Measurements from ENCODE around the gene DPP6. TPM values are rescaled to one million over a fixed set of nuclear protein-coding genes. Genes with fewer than 3 reads are reported as not detected.

DPP6 gene
- total and polyA plus RNA-seq, 2 donors (not counting 1 experiment from before 2014, with no cell fraction given): not detected

- ATAC-seq (ENCODE audit: low read depth) (no peak), DNase-seq (no peak)
- H3K4me3 Mint-ChIP-seq: no peak overlapping the region
- POLR2A ChIA-PET: no interaction called here
- H2AFZ ChIP-seq (ENCODE audit: insufficient read depth, low read depth, low read length, poor library complexity, severe bottlenecking): no peak overlapping the region
- H3K4me1 ChIP-seq (ENCODE audit: control insufficient read depth in 2 of 2, insufficient read depth in 2 of 2, low read length in 2 of 2): no peaks in the 10 kb centered on the region
- 93% methylated on average over 3 of the region's 3 CpGs for WGBS (ENCODE audit: insufficient coverage)
- H3K27me3 ChIP-seq (replicated peaks in 1 of 4; ENCODE audit: control extremely low read depth in 1 of 4, control insufficient read depth in 3 of 4, insufficient read depth in 4 of 4, low read length in 3 of 4): no peaks in the 10 kb centered on the region
- CTCF ChIA-PET: no interaction called here
- intact Hi-C loops (cut with micrococcal nuclease): no loop called here
- H3K79me2 ChIP-seq (ENCODE audit: control insufficient read depth, insufficient read depth, low read length): no peaks in the 10 kb centered on the region
- no peak overlapping the region for H3K27ac Mint-ChIP-seq
- TF ChIP-seq EZH2 (IDR thresholded peaks at IDR 0.05; ENCODE audit: borderline replicate concordance, insufficient read depth, low read depth, low read length, poor library complexity, severe bottlenecking) (no peak), CTCF (IDR thresholded peaks at IDR 0.05) (no peak)
- H3K4me1 Mint-ChIP-seq: no peaks in the 10 kb centered on the region
- H3K9me3 Mint-ChIP-seq (ENCODE audit: insufficient read depth): peaks cover 3% of the 10 kb centered on the region
- H3K27me3 Mint-ChIP-seq: no peaks in the 10 kb centered on the region
- peaks cover 0 to 12% (median 0%) of the 10 kb centered on the region in 3 donors for H3K9me3 ChIP-seq (ENCODE audit: control extremely low read depth in 1 of 3, control insufficient read depth in 2 of 3, insufficient read depth in 1 of 3, low read length in 2 of 3)
- H4K20me1 ChIP-seq (ENCODE audit: control insufficient read depth, insufficient read depth, low read length, poor library complexity, severe bottlenecking): no peaks in the 10 kb centered on the region
- H3K4me3 ChIP-seq (ENCODE audit: control extremely low read depth in 1 of 5, extremely low read depth in 1 of 5, insufficient read depth in 1 of 5, low read depth in 2 of 5, low read length in 4 of 5): no peak overlapping the region
- no peaks in the 10 kb centered on the region for H3K36me3 ChIP-seq (replicated peaks in 1 of 2; ENCODE audit: control extremely low read depth in 1 of 2, control insufficient read depth in 1 of 2, extremely low read depth in 1 of 2, insufficient read depth in 2 of 2, low read length in 1 of 2)
- H3K4me2 ChIP-seq (replicated peaks; ENCODE audit: low read depth, low read length, poor library complexity, severe bottlenecking): no peak overlapping the region
- H3K27ac ChIP-seq (ENCODE audit: low read length in 2 of 2): no peak overlapping the region
- H3K9ac ChIP-seq (ENCODE audit: low read length): no peak overlapping the region
Measured at GRCh38 chr7:154380771-154381170, 328.6 kb downstream of the DPP6 start.

GRCh38 chr7:154383045-154383444, 330.8 kb downstream of the DPP6 start:
- Histone ChIP-seq H3K79me2 (ENCODE audit: control insufficient read depth, insufficient read depth, low read length) (no peaks in the 10 kb centered on the region), H3K36me3 (replicated peaks in 1 of 2; ENCODE audit: control extremely low read depth in 1 of 2, control insufficient read depth in 1 of 2, extremely low read depth in 1 of 2, insufficient read depth in 2 of 2, low read length in 1 of 2) (no peaks in the 10 kb centered on the region), H3K4me3 (ENCODE audit: control extremely low read depth in 1 of 5, extremely low read depth in 1 of 5, insufficient read depth in 1 of 5, low read depth in 2 of 5, low read length in 4 of 5) (no peak overlapping the region), H3K9me3 (ENCODE audit: control extremely low read depth in 1 of 3, control insufficient read depth in 2 of 3, insufficient read depth in 1 of 3, low read length in 2 of 3) (peaks cover 0 to 12% (median 0%) of the 10 kb centered on the region in 3 donors), H3K4me1 (ENCODE audit: control insufficient read depth in 2 of 2, insufficient read depth in 2 of 2, low read length in 2 of 2) (no peaks in the 10 kb centered on the region), H3K27me3 (replicated peaks in 1 of 4; ENCODE audit: control extremely low read depth in 1 of 4, control insufficient read depth in 3 of 4, insufficient read depth in 4 of 4, low read length in 3 of 4) (no peaks in the 10 kb centered on the region), H2AFZ (ENCODE audit: insufficient read depth, low read depth, low read length, poor library complexity, severe bottlenecking) (no peak overlapping the region), H3K9ac (ENCODE audit: low read length) (no peak overlapping the region), H3K4me2 (replicated peaks; ENCODE audit: low read depth, low read length, poor library complexity, severe bottlenecking) (no peak overlapping the region), H3K27ac (ENCODE audit: low read length in 2 of 2) (no peak overlapping the region), H4K20me1 (ENCODE audit: control insufficient read depth, insufficient read depth, low read length, poor library complexity, severe bottlenecking) (no peaks in the 10 kb centered on the region)
- no peak for ATAC-seq (ENCODE audit: low read depth)
- Mint-ChIP-seq H3K9me3 (ENCODE audit: insufficient read depth) (peaks cover 3% of the 10 kb centered on the region), H3K4me3 (no peak overlapping the region), H3K27me3 (no peaks in the 10 kb centered on the region), H3K4me1 (no peaks in the 10 kb centered on the region), H3K27ac (no peak overlapping the region)
- no CpG with 5 or more reads among the region's 3 CpGs for WGBS (ENCODE audit: insufficient coverage)
- ChIA-PET CTCF (no interaction called here), POLR2A (no interaction called here)
- DNase-seq: no peak
- TF ChIP-seq EZH2 (IDR thresholded peaks at IDR 0.05; ENCODE audit: borderline replicate concordance, insufficient read depth, low read depth, low read length, poor library complexity, severe bottlenecking): no peak
- no peak for TF ChIP-seq CTCF (IDR thresholded peaks at IDR 0.05)
- intact Hi-C loops (cut with micrococcal nuclease): no loop called here

Data from B cell (primary cell).